AG09309 (cell line): ENCODE results near the gene ZNF783.

ENCODE experiments used
- DNase-seq: peaks from one replicate; pipeline ENCODE4 v3.0.0-alpha.2; 2010; ENCODE audit warnings: low read depth
- H3K4me3 ChIP-seq: 2 replicates; pipeline ENCODE4 v1.5.1; 2011; ENCODE audit warnings: mild to moderate bottlenecking, low read depth, low read length, moderate library complexity; ENCODE audit not compliant: control insufficient read depth
- CTCF ChIP-seq: IDR thresholded peaks from 2 replicates; pipeline ENCODE4 v1.5.1; 2011; ENCODE audit warnings: mild to moderate bottlenecking, low read depth, low read length, inconsistent platforms; ENCODE audit not compliant: insufficient read depth, control insufficient read depth; ENCODE audit errors: missing control alignments

ZNF783 gene

GRCh38 chr7:149285603-149286002 lies 23.6 kb downstream of the ZNF783 start:
- H3K4me3 ChIP-seq: peak overlapping the region; percentile 56
- TF ChIP-seq CTCF: no peak
- no peak for DNase-seq

- TF ChIP-seq CTCF: no peak
- H3K4me3 ChIP-seq: no peak overlapping the region
- no peak for DNase-seq
Observed at GRCh38 chr7:149286811-149287400, 24.9 kb downstream of the ZNF783 start.

- no peak for TF ChIP-seq CTCF
Observed at GRCh38 chr7:149287622-149288021, 25.6 kb downstream of the ZNF783 start.

GRCh38 chr7:149289262-149289661 lies 27.3 kb downstream of the ZNF783 start:
- TF ChIP-seq CTCF: no peak
- DNase-seq: no peak
- H3K4me3 ChIP-seq: no peak overlapping the region

More at GRCh38 chr7:149287622-149288021, 25.6 kb downstream of the ZNF783 start:
- DNase-seq: no peak
- H3K4me3 ChIP-seq: no peak overlapping the region

GRCh38 chr7:149289856-149290255 lies 27.9 kb downstream of the ZNF783 start:
- TF ChIP-seq CTCF: no peak
- DNase-seq: no peak
- H3K4me3 ChIP-seq: no peak overlapping the region

- no peak for TF ChIP-seq CTCF
- no peak for DNase-seq
- H3K4me3 ChIP-seq: no peak overlapping the region
Observed at GRCh38 chr7:149291036-149291780, 29.2 kb downstream of the ZNF783 start.
